H1 (cell line): Measurements from ENCODE around the gene MYH10. TPM values are rescaled to one million over a fixed set of nuclear protein-coding genes. Genes with fewer than 3 reads are reported as not detected.

ENCODE experiments used
- CTCF ChIA-PET: fragments of 300-600 bp; sonication (Branson Sonifier 250); formaldehyde crosslinking; loops from one replicate; lab custom pipeline; 2021; ENCODE audit not compliant: partially characterized antibody; lab: Charles Lee
- POLR2A ChIA-PET: fragments of 300-600 bp; sonication (Branson Sonifier 250); formaldehyde crosslinking; loops from one replicate; lab custom pipeline; 2021; ENCODE audit warnings: inconsistent platforms; ENCODE audit not compliant: partially characterized antibody; lab: Charles Lee
- DNase-seq, 2 experiments: peaks; one replicate each; pipeline versions ENCODE4 v3.0.0 to v3.0.0-alpha.2; 2010 to 2022; ENCODE audit warnings: low spot score in 2 of 2, low read depth in 1 of 2, mixed read lengths in 1 of 2
- FAIRE-seq: peaks from 2 replicates; lab custom pipeline; 2011; peaks lifted over from hg19 to GRCh38; lab: Jason Lieb, UNC
- H2AFZ ChIP-seq: 2 replicates; pipeline ENCODE4 v1.8.1; 2012; ENCODE audit warnings: low read length, inconsistent platforms
- H2AK5ac ChIP-seq: 2 replicates; pipeline ENCODE4 v1.6.1; 2013; ENCODE audit warnings: low read depth, low read length
- H2BK120ac ChIP-seq: replicated peaks from 2 replicates; pipeline ENCODE3; 2013; ENCODE audit warnings: low read depth, low read length, inconsistent platforms
- H2BK12ac ChIP-seq: 2 replicates; pipeline ENCODE4 v1.6.1; 2013; ENCODE audit warnings: low read depth, low read length
- H2BK15ac ChIP-seq: 2 replicates; pipeline ENCODE4 v1.6.1; 2013; ENCODE audit warnings: low read length
- H2BK20ac ChIP-seq: 2 replicates; pipeline ENCODE4 v1.6.1; 2013; ENCODE audit warnings: low read length
- H2BK5ac ChIP-seq: 2 replicates; pipeline ENCODE4 v1.6.1; 2013; ENCODE audit warnings: low read depth, low read length
- H3K14ac ChIP-seq: 2 replicates; pipeline ENCODE4 v1.6.1; 2013; ENCODE audit warnings: inconsistent platforms; ENCODE audit not compliant: insufficient read length
- H3K18ac ChIP-seq: 2 replicates; pipeline ENCODE4 v1.6.1; 2013; ENCODE audit warnings: low read length; ENCODE audit errors: extremely low read depth
- H3K23ac ChIP-seq: 2 replicates; pipeline ENCODE4 v1.6.1; 2013; ENCODE audit warnings: inconsistent platforms; ENCODE audit not compliant: insufficient read length
- H3K23me2 ChIP-seq: 2 replicates; pipeline ENCODE4 v1.6.1; 2013; ENCODE audit warnings: low read depth, low read length
- H3K27ac ChIP-seq: 2 replicates; pipeline ENCODE4 v1.6.1; 2011; ENCODE audit warnings: low read depth, low read length, inconsistent platforms
- H3K27me3 ChIP-seq, 4 experiments: replicated peaks in 1 of 4; 1 replicate in 1 of 4; 2 replicates in 3 of 4; pipeline versions ENCODE4 v1.6.1 to v1.8.1; 2011 to 2013; ENCODE audit warnings: low read length in 3 of 4, mild to moderate bottlenecking in 3 of 4, inconsistent platforms in 2 of 4, mixed read lengths in 2 of 4, moderate library complexity in 1 of 4; ENCODE audit not compliant: control insufficient read depth in 3 of 4, insufficient read depth in 3 of 4; ENCODE audit errors: extremely low read depth in 1 of 4
- H3K36me3 ChIP-seq, 4 experiments: 2 replicates each; pipeline versions ENCODE4 v1.6.1 to v1.8.1; 2011 to 2013; ENCODE audit warnings: mild to moderate bottlenecking in 4 of 4, low read length in 3 of 4, moderate library complexity in 2 of 4, control low read depth in 1 of 4, inconsistent platforms in 1 of 4; ENCODE audit not compliant: insufficient read depth in 4 of 4, control insufficient read depth in 2 of 4
- H3K4ac ChIP-seq: replicated peaks from 2 replicates; pipeline ENCODE3; 2013; ENCODE audit warnings: low read length, low read depth, mixed read lengths, inconsistent platforms; ENCODE audit not compliant: insufficient read length
- H3K4me1 ChIP-seq, 4 experiments: replicated peaks in 1 of 4; 1 replicate in 1 of 4; 2 replicates in 3 of 4; pipeline versions ENCODE4 v1.6.1 to v1.8.1; 2011 to 2013; ENCODE audit warnings: low read length in 3 of 4, inconsistent platforms in 2 of 4, mixed read lengths in 1 of 4; ENCODE audit not compliant: insufficient read depth in 4 of 4, control insufficient read depth in 3 of 4
- H3K4me2 ChIP-seq, 2 experiments: 2 replicates each; pipeline versions ENCODE4 v1.6.1 to v1.8.1; 2011 to 2013; ENCODE audit warnings: low read depth in 2 of 2, low read length in 2 of 2, control low read depth in 1 of 2, inconsistent platforms in 1 of 2, mild to moderate bottlenecking in 1 of 2; ENCODE audit not compliant: insufficient read depth in 1 of 2
- H3K4me3 ChIP-seq, 4 experiments: fragments of 200-600, 300-600 bp in 1 of 4; sonication (generic), shearing (Covaris generic), sonication (Bioruptor Twin) in 1 of 4; 2 replicates each; pipeline versions ENCODE4 v1.5.1 to v1.8.1; 2011 to 2016; ENCODE audit warnings: low read length in 4 of 4, low read depth in 3 of 4, control low read depth in 2 of 4, inconsistent platforms in 2 of 4, mild to moderate bottlenecking in 2 of 4, mixed read lengths in 1 of 4, moderate library complexity in 1 of 4; ENCODE audit not compliant: insufficient read depth in 2 of 4; ENCODE audit errors: extremely low read depth in 1 of 4
- H3K56ac ChIP-seq: replicated peaks from 2 replicates; pipeline ENCODE3; 2013; ENCODE audit warnings: low read depth, mild to moderate bottlenecking, mixed read lengths, low read length, inconsistent platforms; ENCODE audit not compliant: insufficient read length
- H3K79me1 ChIP-seq: 2 replicates; pipeline ENCODE4 v1.6.1; 2013; ENCODE audit warnings: low read depth, low read length, control low read depth
- H3K79me2 ChIP-seq, 2 experiments: 2 replicates each; pipeline versions ENCODE4 v1.6.1 to v1.8.1; 2012 to 2013; ENCODE audit warnings: low read length in 2 of 2, mild to moderate bottlenecking in 2 of 2, inconsistent platforms in 1 of 2; ENCODE audit not compliant: insufficient read depth in 2 of 2, control insufficient read depth in 1 of 2
- H3K9ac ChIP-seq, 4 experiments: replicated peaks in 1 of 4; 1 replicate in 1 of 4; 2 replicates in 3 of 4; pipeline versions ENCODE4 v1.6.1 to v1.8.1; 2011 to 2013; ENCODE audit warnings: low read depth in 3 of 4, low read length in 3 of 4, control low read depth in 2 of 4, mild to moderate bottlenecking in 2 of 4, moderate library complexity in 2 of 4, inconsistent platforms in 1 of 4; ENCODE audit errors: extremely low read depth in 1 of 4
- H3K9me3 ChIP-seq, 2 experiments: 2 replicates each; pipeline versions ENCODE4 v1.6.1 to v1.8.1; 2012 to 2013; ENCODE audit warnings: mild to moderate bottlenecking in 2 of 2, moderate library complexity in 2 of 2, control low read depth in 1 of 2, inconsistent platforms in 1 of 2, low read depth in 1 of 2, low read length in 1 of 2, mixed read lengths in 1 of 2; ENCODE audit not compliant: insufficient read depth in 2 of 2
- H4K20me1 ChIP-seq, 2 experiments: replicated peaks in 1 of 2; 2 replicates each; pipeline versions ENCODE3 to v1.8.1; 2011 to 2013; ENCODE audit warnings: inconsistent platforms in 2 of 2, low read length in 2 of 2, mild to moderate bottlenecking in 1 of 2; ENCODE audit not compliant: insufficient read depth in 2 of 2, control insufficient read depth in 1 of 2
- H4K5ac ChIP-seq: 2 replicates; pipeline ENCODE4 v1.6.1; 2013; ENCODE audit warnings: low read length, low read depth, mixed read lengths, inconsistent platforms; ENCODE audit not compliant: insufficient read length
- H4K8ac ChIP-seq: 2 replicates; pipeline ENCODE4 v1.8.0; 2013; ENCODE audit warnings: mild to moderate bottlenecking, moderate library complexity, low read length, inconsistent platforms; ENCODE audit not compliant: insufficient read depth; ENCODE audit errors: extremely low read depth
- H4K91ac ChIP-seq: replicated peaks from 2 replicates; pipeline ENCODE3; 2013; ENCODE audit warnings: low read length, mixed read lengths, inconsistent platforms; ENCODE audit not compliant: insufficient read length
- BACH1 ChIP-seq: IDR thresholded peaks from 2 replicates; pipeline ENCODE4 v1.6.1; 2012; ENCODE audit warnings: low read length, improper control_type of control experiment
- BCL11A ChIP-seq, 2 experiments: IDR thresholded peaks; one replicate each; pipeline ENCODE4 v1.6.1; 2011; ENCODE audit warnings: low read depth in 2 of 2, low read length in 2 of 2, mild to moderate bottlenecking in 2 of 2
- POU5F1 ChIP-seq: IDR thresholded peaks from 2 replicates; pipeline ENCODE4 v1.6.1; 2011; ENCODE audit warnings: low read depth, mild to moderate bottlenecking, low read length, moderate library complexity
- YY1 ChIP-seq: IDR thresholded peaks from 2 replicates; pipeline ENCODE4 v1.6.1; 2011; ENCODE audit warnings: low read depth, mild to moderate bottlenecking, low read length
- WGBS, 2 experiments: shearing (Covaris generic) in 1 of 2; methylation state at CpG; one replicate each; pipeline versions ENCODE4 v1.1.6 to v1.1.7; 2013 to 2015; ENCODE audit warnings: low lambda C conversion rate in 2 of 2, mixed read lengths in 2 of 2, inconsistent platforms in 1 of 2, low coverage in 1 of 2, missing lambda C conversion rate in 1 of 2; ENCODE audit not compliant: insufficient replicate concordance in 2 of 2, insufficient coverage in 1 of 2, insufficient read length in 1 of 2; ENCODE audit errors: extremely low coverage in 1 of 2, missing lambda C conversion rate in 1 of 2; 5-methylcytosine and 5-hydroxymethylcytosine counted together
- polyA plus RNA-seq, 7 experiments: library from polyadenylated mRNA; depleted of rRNA in 3 of 7; stranded (reverse) in 5 of 7; unstranded in 2 of 7; fragments of >200 nt in 5 of 7; fragments of 200-250 nt in 2 of 7; gene quantifications; 1 replicate in 5 of 7; 2 replicates in 1 of 7; 4 replicates in 1 of 7; pipeline versions ENCODE4 v1.2.1 to v1.2.3, GENCODE V29; 2011 to 2013; ENCODE audit warnings: missing spikeins in 2 of 7, mixed read lengths in 2 of 7
- total RNA-seq: library from RNA; stranded (reverse); fragmentation: NEBNext Ultra II Directional; extraction: Animal tissue kit (Norgen Biotek cat#: 25700); gene quantifications from 2 replicates; pipeline ENCODE4 v1.2.1, GENCODE V29; 2021

Gene MYH10
- total and polyA plus RNA-seq, 2 of the 8 experiments (the other 6 are each of a cell fraction or from before 2014, with no cell fraction given): 64.1 to 289 TPM

DNA sequence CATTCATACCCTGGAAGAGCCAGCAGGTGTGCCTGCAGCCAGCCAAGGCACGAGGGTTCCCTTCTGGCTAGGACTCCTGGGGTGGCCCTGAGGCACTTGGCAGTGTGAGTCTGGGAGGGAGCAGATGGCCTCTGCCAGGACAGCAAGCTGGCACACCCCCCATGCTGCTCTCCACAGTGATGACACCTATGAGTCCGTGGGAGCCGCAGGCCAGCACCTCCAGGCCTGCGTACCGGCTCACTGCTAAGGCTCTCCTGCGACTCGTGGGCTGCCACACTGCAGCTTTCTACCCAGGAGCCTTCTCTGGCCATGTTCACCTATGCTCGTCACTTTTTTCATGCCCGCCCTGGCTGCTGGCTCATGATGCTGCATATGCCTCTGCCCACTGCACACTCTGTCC lies 126.7 kb downstream of the MYH10 start:
- TF ChIP-seq YY1 (no peak), POU5F1 (no peak), BCL11A (IDR thresholded peaks at IDR 0.05; ENCODE audit: low read depth in 2 of 2, low read length in 2 of 2) (no peak), BACH1 (no peak)
- peaks cover 67 to 93% (median 85%) of the 10 kb centered on the region in 4 experiments for H3K36me3 ChIP-seq
- no peak overlapping the region for H3K56ac ChIP-seq
- H2BK15ac ChIP-seq: no peak overlapping the region
- H4K20me1 ChIP-seq: peaks cover 4 to 8% of the 10 kb centered on the region in 2 experiments
- H2AK5ac ChIP-seq: no peak overlapping the region
- H4K91ac ChIP-seq: no peak overlapping the region
- FAIRE-seq (no peak), DNase-seq (no peak)
- ChIA-PET CTCF (interaction anchor here (0.7 to 1.5 kb wide), 2 partner anchors 12 to 72 kb away, joined by 3 to 4 read pairs; no protein-coding TSS in a partner anchor), POLR2A (interaction anchor here (1.5 kb wide), 1 partner anchor 11 kb away, joined by 3 read pairs; no protein-coding TSS in a partner anchor)
- H4K5ac ChIP-seq: no peak overlapping the region
- no peak overlapping the region for H3K4me3 ChIP-seq
- H2BK5ac ChIP-seq: no peak overlapping the region
- WGBS, 2 experiments: 96% methylated on average over 7 of the region's 9 CpGs; no CpG with 5 or more reads in 1 of the 2 experiments
- H3K4me2 ChIP-seq: no peak overlapping the region
- H3K23ac ChIP-seq: no peak overlapping the region
- H2BK120ac ChIP-seq: no peak overlapping the region
- no peaks in the 10 kb centered on the region for H3K9me3 ChIP-seq
- no peak overlapping the region for H3K27ac ChIP-seq
- H3K18ac ChIP-seq: no peak overlapping the region
- H3K4ac ChIP-seq: no peak overlapping the region
- H4K8ac ChIP-seq: no peak overlapping the region
- H3K9ac ChIP-seq: no peak overlapping the region
- no peaks in the 10 kb centered on the region for H3K23me2 ChIP-seq
- H3K4me1 ChIP-seq: no peaks in the 10 kb centered on the region
- no peaks in the 10 kb centered on the region for H3K27me3 ChIP-seq
- no peak overlapping the region for H2BK12ac ChIP-seq
- no peak overlapping the region for H2BK20ac ChIP-seq
- no peaks in the 10 kb centered on the region for H3K79me2 ChIP-seq
- no peak overlapping the region for H3K14ac ChIP-seq
- no peak overlapping the region for H2AFZ ChIP-seq
- H3K79me1 ChIP-seq: no peaks in the 10 kb centered on the region; the same call in 1 of the 2 replicates
